HG03196 (cell line): Measurements from ENCODE around the gene CEP112.

ENCODE experiments used
- ATAC-seq: cut with Tn5 transposase; IDR thresholded peaks from one replicate; pipeline ENCODE4 v1.9.1; 2021; ENCODE audit not compliant: unreplicated experiment

Gene CEP112

GRCh38 chr17:66191593-66192377, at the start of gene CEP112:
Gene CEP112 (minus strand): TSS chr17:66192133.
- peak; percentile 60 for ATAC-seq

GRCh38 chr17:66240630-66241029, 48.7 kb upstream of the CEP112 start:
- no peak for ATAC-seq

- no peak for ATAC-seq
These were observed 48.1 kb upstream of the CEP112 start for GRCh38 chr17:66240013-66240412.

- no peak for ATAC-seq
These were observed 43.6 kb upstream of the CEP112 start for GRCh38 chr17:66235377-66235994.

- no peak for ATAC-seq
These were observed 42.7 kb upstream of the CEP112 start for GRCh38 chr17:66234611-66235010.

GRCh38 chr17:66233023-66233753, 41.3 kb upstream of the CEP112 start:
- ATAC-seq: no peak

GRCh38 chr17:66230922-66231591, 39.1 kb upstream of the CEP112 start:
- ATAC-seq: no peak

GRCh38 chr17:66229783-66230538, 38.0 kb upstream of the CEP112 start:
- no peak for ATAC-seq

- no peak for ATAC-seq
These were observed 37.2 kb upstream of the CEP112 start, which contains the start of gene APOH for GRCh38 chr17:66228887-66229782. Gene APOH (minus strand): TSS chr17:66229415. CDS start chr17:66229379, 36 bp downstream.

GRCh38 chr17:66227212-66228045, 35.5 kb upstream of the CEP112 start:
- ATAC-seq: no peak

- ATAC-seq: no peak
These were observed 30.9 kb upstream of the CEP112 start for GRCh38 chr17:66222798-66223350.

- ATAC-seq: no peak
These were observed 30.0 kb upstream of the CEP112 start for GRCh38 chr17:66221755-66222530.

GRCh38 chr17:66221343-66221742, 29.4 kb upstream of the CEP112 start:
- no peak for ATAC-seq

- ATAC-seq: no peak
These were observed 28.3 kb upstream of the CEP112 start for GRCh38 chr17:66220079-66220835.

- ATAC-seq: no peak
These were observed 23.6 kb upstream of the CEP112 start for GRCh38 chr17:66215529-66215911.

GRCh38 chr17:66214884-66215528, 23.1 kb upstream of the CEP112 start:
- no peak for ATAC-seq
